BLaER1 (cell line): ENCODE results near the gene P3H3.
"Not testable (repeated sequence)": the region's sequence is repeated elsewhere in the genome, so short reads cannot be mapped to it uniquely, and the experiment has no call there.

Experiments
- H3K27ac ChIP-seq: shearing (Covaris generic); formaldehyde crosslinking; 2 replicates; pipeline ENCODE4 v1.8.1; 2022
- H3K27me3 ChIP-seq: shearing (Covaris generic); formaldehyde crosslinking; 2 replicates; pipeline ENCODE4 v1.8.1; 2022
- H3K36me3 ChIP-seq: shearing (Covaris generic); formaldehyde crosslinking; 2 replicates; pipeline ENCODE4 v1.8.1; 2022
- H3K4me1 ChIP-seq: shearing (Covaris generic); formaldehyde crosslinking; 2 replicates; pipeline ENCODE4 v1.8.1; 2022
- H3K4me2 ChIP-seq: shearing (Covaris generic); formaldehyde crosslinking; 2 replicates; pipeline ENCODE4 v1.8.1; 2022
- H3K4me3 ChIP-seq: shearing (Covaris generic); formaldehyde crosslinking; 2 replicates; pipeline ENCODE4 v1.8.1; 2022
- H3K9ac ChIP-seq: shearing (Covaris generic); formaldehyde crosslinking; 2 replicates; pipeline ENCODE4 v1.8.1; 2022
- H3K9me3 ChIP-seq: shearing (Covaris generic); formaldehyde crosslinking; 2 replicates; pipeline ENCODE4 v1.8.1; 2022
- H4K20me1 ChIP-seq: shearing (Covaris generic); formaldehyde crosslinking; 2 replicates; pipeline ENCODE4 v1.8.1; 2022
- Cebpa-rat ChIP-seq: shearing (Covaris generic); IDR thresholded peaks from 2 replicates; pipeline ENCODE4 v1.8.1; 2022

P3H3 gene

GRCh38 chr12:6887460-6887859, 59.3 kb downstream of the P3H3 start:
- Histone ChIP-seq H3K27ac (no peak overlapping the region), H3K4me3 (no peak overlapping the region), H4K20me1 (no peaks in the 10 kb centered on the region), H3K4me2 (no peak overlapping the region), H3K4me1 (peaks cover 20% of the 10 kb centered on the region), H3K9ac (no peak overlapping the region), H3K36me3 (peaks cover 27% of the 10 kb centered on the region), H3K27me3 (no peaks in the 10 kb centered on the region), H3K9me3 (no peaks in the 10 kb centered on the region)
- TF ChIP-seq Cebpa-rat = no peak

DNA sequence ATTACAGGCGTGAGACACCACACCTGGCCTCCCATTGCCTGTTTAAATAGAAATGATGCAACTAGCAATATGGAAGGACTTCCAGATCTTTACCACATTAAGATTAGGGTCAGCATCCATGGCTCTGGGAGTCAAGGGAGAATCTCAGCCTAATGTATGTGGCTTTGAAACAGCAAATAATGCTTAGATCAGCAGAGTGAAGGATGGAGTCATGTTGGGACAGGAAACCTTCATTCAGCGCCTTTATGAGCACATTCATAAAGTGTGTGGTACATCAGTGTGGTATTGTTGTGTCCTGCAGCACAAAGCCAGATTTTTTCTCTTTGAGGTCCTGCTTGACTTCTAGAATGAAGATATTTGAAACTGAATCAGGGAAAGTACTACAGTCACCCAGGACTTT, 60.2 kb downstream of the P3H3 start:
- Histone ChIP-seq H3K9ac (no peak overlapping the region), H3K27ac (no peak overlapping the region), H3K4me1 (peaks cover 20% of the 10 kb centered on the region), H3K4me3 (no peak overlapping the region), H3K36me3 (peaks cover 27% of the 10 kb centered on the region), H4K20me1 (no peaks in the 10 kb centered on the region), H3K9me3 (no peaks in the 10 kb centered on the region), H3K4me2 (no peak overlapping the region), H3K27me3 (no peaks in the 10 kb centered on the region)
- TF ChIP-seq Cebpa-rat = no peak

DNA sequence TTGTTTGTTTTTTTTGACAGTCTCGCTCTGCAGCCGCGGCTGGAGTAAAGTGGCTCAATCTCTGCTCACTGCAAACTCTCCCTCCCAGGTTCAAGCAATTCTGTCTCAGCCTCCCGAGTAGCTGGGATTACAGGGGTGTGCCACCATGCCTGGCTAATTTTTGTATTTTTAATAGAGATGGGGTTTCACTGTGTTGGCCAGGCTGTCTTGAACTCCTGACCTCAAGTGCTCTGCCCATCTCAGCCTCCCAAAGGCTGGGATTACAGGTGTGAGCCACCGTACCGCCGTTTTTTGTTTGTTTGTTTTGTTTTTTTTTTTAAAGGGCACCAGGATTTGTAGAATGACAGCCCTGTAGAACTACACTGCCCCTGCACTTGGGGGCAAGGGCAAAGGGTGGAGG, 60.6 kb downstream of the P3H3 start:
- H3K4me3 ChIP-seq, H3K9ac ChIP-seq, H3K27ac ChIP-seq, H4K20me1 ChIP-seq, H3K4me2 ChIP-seq, H3K27me3 ChIP-seq, H3K9me3 ChIP-seq: not testable (repeated sequence)
- H3K36me3 ChIP-seq = peaks cover 24% of the 10 kb centered on the region
- peaks cover 20% of the 10 kb centered on the region for H3K4me1 ChIP-seq
